Activated CD4-positive, alpha-beta T cell treated with anti-CD3 and anti-CD28 coated beads, Interleukin-2, amount 50 U/mL, for 4 hours (primary cell): ENCODE data around the gene SEM1.
"Not testable (repeated sequence)": the region's sequence is repeated elsewhere in the genome, so short reads cannot be mapped to it uniquely, and the experiment has no call there.

Source experiments
- DNase-seq, 2 experiments: peaks; one replicate each; pipeline ENCODE4 v3.0.0-alpha.2; 2020

The SEM1 gene

GRCh38 chr7:96658022-96658412 lies 51.6 kb downstream of the SEM1 start:
- DNase-seq = no peak

- no peak for DNase-seq
These were observed 52.2 kb downstream of the SEM1 start for GRCh38 chr7:96657347-96658021.

GRCh38 chr7:96655956-96656355 lies 53.7 kb downstream of the SEM1 start:
- DNase-seq = no peak

GRCh38 chr7:96654630-96655188 lies 54.9 kb downstream of the SEM1 start:
- no peak for DNase-seq

- no peak for DNase-seq
These were observed 59.7 kb downstream of the SEM1 start for GRCh38 chr7:96649981-96650380.

- DNase-seq = no peak
These were observed 60.9 kb downstream of the SEM1 start for GRCh38 chr7:96648784-96649183.

GRCh38 chr7:96647733-96648132 lies 61.9 kb downstream of the SEM1 start:
- no peak for DNase-seq

GRCh38 chr7:96645084-96645483 lies 64.6 kb downstream of the SEM1 start:
- no peak for DNase-seq

- not testable (repeated sequence) for DNase-seq
These were observed 66.2 kb downstream of the SEM1 start for GRCh38 chr7:96643436-96643835.

- DNase-seq = no peak
These were observed 69.6 kb downstream of the SEM1 start for GRCh38 chr7:96640054-96640453.
